HG03432 (cell line): Measurements from ENCODE around the gene C19orf25.

Experiments
- ATAC-seq: cut with Tn5 transposase; IDR thresholded peaks from one replicate; pipeline ENCODE4 v1.9.1; 2021; ENCODE audit warnings: mild to moderate bottlenecking, moderate library complexity; ENCODE audit not compliant: unreplicated experiment

Gene C19orf25

DNA sequence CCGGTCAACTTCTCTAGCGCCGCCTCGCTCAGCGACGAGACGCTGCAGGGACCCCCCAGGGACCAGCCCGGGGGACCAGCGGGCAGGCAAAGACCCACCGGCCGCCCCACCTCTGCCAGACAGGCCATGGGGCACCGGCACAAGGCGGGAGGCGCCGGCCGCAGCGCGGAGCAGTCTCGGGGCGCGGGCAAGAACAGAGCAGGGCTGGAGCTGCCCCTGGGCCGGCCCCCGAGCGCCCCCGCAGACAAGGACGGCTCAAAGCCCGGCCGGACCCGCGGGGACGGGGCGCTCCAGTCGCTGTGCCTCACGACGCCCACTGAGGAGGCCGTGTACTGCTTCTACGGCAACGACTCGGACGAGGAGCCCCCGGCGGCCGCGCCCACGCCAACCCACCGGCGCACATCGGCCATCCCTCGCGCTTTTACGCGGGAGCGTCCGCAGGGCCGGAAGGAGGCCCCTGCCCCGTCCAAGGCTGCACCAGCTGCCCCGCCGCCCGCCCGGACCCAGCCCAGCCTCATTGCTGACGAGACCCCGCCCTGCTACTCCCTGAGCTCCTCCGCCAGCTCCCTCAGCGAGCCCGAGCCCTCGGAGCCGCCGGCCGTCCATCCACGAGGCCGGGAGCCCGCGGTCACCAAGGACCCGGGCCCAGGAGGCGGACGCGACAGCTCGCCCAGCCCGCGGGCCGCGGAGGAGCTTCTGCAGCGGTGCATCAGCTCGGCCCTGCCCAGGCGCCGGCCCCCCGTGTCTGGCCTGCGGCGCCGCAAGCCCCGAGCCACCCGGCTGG is 11.3 kb downstream of the C19orf25 start:
- no peak for ATAC-seq

GRCh38 chr19:1467215-1467489 is 11.9 kb downstream of the C19orf25 start:
- no peak for ATAC-seq

DNA sequence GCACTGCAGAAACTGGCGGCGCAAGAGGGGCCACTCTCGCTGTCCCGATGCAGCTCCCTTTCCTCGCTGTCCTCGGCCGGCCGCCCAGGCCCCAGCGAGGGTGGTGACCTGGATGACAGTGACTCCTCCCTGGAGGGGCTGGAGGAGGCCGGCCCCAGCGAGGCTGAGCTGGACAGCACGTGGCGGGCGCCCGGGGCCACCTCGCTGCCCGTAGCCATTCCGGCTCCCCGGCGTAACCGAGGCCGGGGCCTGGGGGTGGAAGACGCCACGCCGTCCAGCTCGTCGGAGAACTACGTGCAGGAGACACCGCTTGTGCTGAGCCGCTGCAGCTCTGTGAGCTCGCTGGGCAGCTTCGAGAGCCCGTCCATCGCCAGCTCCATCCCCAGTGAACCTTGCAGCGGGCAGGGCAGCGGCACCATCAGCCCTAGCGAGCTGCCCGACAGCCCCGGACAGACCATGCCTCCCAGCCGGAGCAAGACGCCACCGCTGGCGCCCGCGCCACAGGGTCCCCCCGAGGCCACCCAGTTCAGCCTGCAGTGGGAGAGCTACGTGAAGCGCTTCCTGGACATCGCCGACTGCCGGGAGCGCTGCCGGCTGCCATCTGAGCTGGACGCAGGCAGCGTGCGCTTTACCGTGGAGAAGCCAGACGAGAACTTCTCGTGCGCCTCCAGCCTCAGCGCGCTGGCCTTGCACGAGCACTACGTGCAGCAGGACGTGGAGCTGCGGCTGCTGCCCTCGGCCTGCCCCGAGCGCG is 12.4 kb downstream of the C19orf25 start:
- ATAC-seq: no peak

- no peak for ATAC-seq
Measured at GRCh38 chr19:1466018-1466460, 13.0 kb downstream of the C19orf25 start.

DNA sequence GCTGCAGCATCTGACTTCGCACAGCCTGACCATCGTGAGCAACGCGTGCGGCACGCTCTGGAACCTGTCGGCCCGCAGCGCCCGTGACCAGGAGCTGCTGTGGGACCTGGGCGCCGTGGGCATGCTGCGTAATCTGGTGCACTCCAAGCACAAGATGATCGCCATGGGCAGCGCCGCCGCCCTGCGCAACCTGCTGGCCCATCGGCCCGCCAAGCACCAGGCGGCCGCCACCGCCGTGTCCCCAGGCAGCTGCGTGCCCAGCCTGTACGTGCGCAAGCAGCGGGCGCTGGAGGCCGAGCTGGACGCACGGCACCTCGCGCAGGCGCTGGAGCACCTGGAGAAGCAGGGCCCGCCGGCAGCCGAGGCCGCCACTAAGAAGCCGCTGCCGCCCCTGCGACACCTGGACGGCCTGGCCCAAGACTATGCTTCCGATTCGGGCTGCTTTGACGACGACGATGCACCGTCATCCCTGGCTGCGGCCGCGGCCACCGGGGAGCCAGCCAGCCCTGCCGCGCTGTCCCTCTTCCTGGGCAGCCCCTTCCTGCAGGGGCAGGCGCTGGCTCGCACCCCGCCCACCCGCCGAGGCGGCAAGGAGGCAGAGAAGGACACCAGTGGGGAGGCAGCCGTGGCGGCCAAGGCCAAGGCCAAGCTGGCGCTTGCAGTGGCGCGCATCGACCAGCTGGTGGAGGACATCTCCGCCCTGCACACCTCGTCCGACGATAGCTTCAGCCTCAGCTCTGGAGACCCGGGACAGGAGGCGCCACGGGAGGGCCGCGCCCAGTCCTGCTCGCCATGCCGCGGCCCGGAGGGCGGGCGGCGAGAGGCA is 13.6 kb downstream of the C19orf25 start:
- ATAC-seq: no peak

DNA sequence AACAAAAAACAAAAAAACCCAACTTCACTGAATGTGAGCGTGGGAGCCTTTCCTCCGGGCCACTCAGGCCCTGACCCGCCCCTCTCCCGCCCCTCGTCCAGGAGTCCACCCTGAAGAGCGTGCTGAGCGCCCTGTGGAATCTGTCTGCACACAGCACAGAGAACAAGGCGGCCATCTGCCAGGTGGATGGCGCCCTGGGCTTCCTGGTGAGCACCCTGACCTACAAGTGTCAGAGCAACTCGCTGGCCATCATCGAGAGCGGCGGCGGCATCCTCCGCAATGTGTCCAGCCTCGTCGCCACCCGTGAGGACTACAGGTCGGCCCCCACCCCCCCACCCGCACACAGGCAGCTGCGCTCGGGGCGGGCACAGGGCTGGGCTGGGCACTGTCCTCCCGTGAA is 17.2 kb downstream of the C19orf25 start:
- ATAC-seq: no peak

DNA sequence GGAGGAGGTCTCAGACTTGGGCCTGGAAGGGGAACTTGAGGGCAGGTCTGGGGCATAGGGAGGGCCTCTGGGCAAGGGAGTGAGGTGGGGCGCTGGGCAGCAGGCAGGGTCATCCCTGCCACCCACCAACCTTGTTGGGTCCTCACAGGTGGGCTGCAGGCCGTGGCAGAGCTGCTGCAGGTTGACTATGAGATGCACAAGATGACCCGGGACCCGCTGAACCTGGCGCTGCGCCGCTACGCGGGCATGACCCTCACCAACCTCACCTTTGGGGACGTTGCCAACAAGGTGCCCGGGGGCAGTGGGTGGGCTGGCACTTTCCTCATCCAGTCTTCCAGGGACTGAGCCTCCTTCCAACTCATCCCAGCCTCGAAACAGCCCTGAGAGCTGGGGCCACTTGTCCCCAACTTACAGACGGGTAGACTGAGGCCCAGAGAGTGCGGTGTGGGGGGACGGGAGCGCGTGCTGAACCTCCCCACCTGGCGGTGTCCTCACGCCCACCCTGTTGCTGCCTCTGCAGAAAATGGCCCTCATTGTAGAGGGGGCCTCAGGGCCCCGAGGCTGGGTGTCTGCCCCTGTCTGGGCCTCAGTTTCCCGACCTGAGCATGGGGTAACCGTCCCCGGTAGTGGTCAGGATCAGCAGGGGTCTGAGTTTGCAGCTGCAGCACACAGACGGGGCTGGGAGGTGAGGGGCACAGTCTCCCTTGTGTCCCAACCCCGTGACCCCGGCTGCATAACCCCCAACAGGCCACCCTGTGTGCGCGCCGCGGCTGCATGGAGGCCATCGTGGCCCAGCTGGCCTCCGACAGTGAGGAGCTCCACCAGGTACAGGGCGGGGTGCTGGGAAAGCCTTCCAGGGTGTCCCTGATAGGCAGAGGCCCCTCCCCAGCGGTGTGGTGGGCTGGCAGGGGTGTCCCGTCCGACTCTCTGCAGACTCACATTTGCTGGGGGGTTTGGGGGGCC is 18.7 kb downstream of the C19orf25 start:
- ATAC-seq: no peak

- no peak for ATAC-seq
Measured at GRCh38 chr19:1459479-1459878, 19.5 kb downstream of the C19orf25 start.

- ATAC-seq: no peak
Measured at GRCh38 chr19:1457892-1458291, 21.1 kb downstream of the C19orf25 start.

GRCh38 chr19:1457031-1457739 is 21.8 kb downstream of the C19orf25 start:
- no peak for ATAC-seq

DNA sequence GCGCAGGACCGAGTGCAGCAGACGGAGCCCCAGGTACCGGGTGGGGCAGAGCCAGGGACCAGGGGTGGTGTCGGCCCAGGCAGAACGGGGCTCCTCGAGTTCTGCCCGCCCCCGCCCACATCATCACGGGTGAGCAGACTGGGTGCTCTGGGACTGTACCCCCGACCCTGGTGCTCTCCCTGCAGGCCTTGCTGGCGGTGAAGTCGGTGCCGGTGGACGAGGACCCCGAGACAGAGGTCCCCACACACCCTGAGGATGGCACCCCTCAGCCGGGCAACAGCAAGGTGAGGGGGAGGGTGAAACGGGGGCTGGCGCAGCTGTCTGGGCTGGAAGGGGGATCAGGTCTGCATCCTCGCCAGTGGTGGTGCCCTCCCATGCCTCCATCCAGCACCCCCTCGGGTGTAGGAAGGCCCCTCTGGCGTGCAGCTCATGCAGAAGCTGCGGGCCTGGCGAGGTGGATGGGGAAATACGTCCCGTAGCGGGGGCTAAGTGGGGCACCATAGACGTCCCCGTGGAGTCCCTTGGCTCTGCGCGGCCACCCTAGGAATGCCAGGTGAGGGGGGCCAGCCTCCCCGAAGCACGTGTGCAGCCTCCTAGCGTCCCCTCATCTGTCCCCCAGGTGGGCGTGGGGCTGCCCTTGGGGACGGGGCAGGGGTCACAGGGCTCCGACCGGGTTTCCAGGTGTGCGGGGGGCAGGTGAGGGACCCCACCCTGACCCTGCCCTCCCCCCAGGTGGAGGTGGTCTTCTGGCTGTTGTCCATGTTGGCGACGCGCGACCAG is 22.7 kb downstream of the C19orf25 start:
- ATAC-seq: no peak

GRCh38 chr19:1455336-1456120 is 23.5 kb downstream of the C19orf25 start:
- no peak for ATAC-seq

DNA sequence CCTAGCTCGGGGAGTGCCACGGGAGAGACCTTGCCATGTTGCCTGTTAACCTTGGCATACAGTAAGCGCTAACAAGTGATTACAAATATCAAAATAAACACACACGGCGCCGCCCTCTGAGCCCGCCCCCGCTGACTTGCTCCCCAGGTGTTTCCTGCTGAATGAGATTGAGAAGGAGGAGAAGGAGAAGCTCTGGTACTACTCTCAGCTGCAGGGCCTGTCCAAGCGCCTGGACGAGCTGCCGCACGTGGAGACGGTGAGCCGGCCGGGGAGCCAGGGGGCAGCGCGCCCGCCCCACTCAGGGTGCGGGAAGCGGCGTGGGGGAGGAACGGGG is 24.0 kb downstream of the C19orf25 start:
- no peak for ATAC-seq

- no peak for ATAC-seq
Measured at GRCh38 chr19:1453525-1454364, 25.3 kb downstream of the C19orf25 start.

GRCh38 chr19:1452802-1453524 is 26.1 kb downstream of the C19orf25 start:
- no peak for ATAC-seq

GRCh38 chr19:1451916-1452801 is 26.9 kb downstream of the C19orf25 start:
- ATAC-seq: no peak
